HepG2 (cell line): ENCODE results near the gene NFKBIA. TPM values are rescaled to one million over a fixed set of nuclear protein-coding genes. Genes with fewer than 3 reads are reported as not detected.

Source experiments
- ARID3A ChIP-seq: IDR thresholded peaks from 2 replicates; pipeline ENCODE4 v1.6.1; 2012; ENCODE audit warnings: low read depth, low read length, improper control_type of control experiment
- ATF6 ChIP-seq: sonication (generic); formaldehyde crosslinking; conservative IDR thresholded peaks from 2 replicates; pipeline ENCODE4 v1.4.0; 2020; ENCODE audit warnings: missing genetic modification reagents
- CC2D1A ChIP-seq: sonication (generic); formaldehyde crosslinking; IDR thresholded peaks from 2 replicates; pipeline ENCODE4 v1.8.1; 2023; ENCODE audit warnings: mild to moderate bottlenecking, missing genetic modification reagents
- ELF4 ChIP-seq: sonication (generic); formaldehyde crosslinking; IDR thresholded peaks from 2 replicates; pipeline ENCODE4 v1.5.0; 2020; ENCODE audit warnings: missing genetic modification reagents, mild to moderate bottlenecking, moderate library complexity, borderline replicate concordance
- FLYWCH1 ChIP-seq: sonication (generic); formaldehyde crosslinking; IDR thresholded peaks from 2 replicates; pipeline ENCODE4 v1.8.1; 2023; ENCODE audit warnings: mild to moderate bottlenecking, missing genetic modification reagents
- GTF3A ChIP-seq: sonication (generic); formaldehyde crosslinking; conservative IDR thresholded peaks from 2 replicates; pipeline ENCODE4 v1.4.0; 2020; ENCODE audit warnings: mild to moderate bottlenecking, missing genetic modification reagents
- PBX2 ChIP-seq: IDR thresholded peaks from 2 replicates; pipeline ENCODE4 v1.6.1; 2016; ENCODE audit warnings: control low read depth
- ZNF142 ChIP-seq: sonication (generic); formaldehyde crosslinking; IDR thresholded peaks from 2 replicates; pipeline ENCODE4 v1.4.0; 2020; ENCODE audit warnings: missing genetic modification reagents
- ZNF205 ChIP-seq: IDR thresholded peaks from 2 replicates; pipeline ENCODE4 v1.6.1; 2018; ENCODE audit warnings: missing biosample characterization, missing genetic modification reagents
- ZNF317 ChIP-seq: sonication (generic); formaldehyde crosslinking; IDR thresholded peaks from 2 replicates; pipeline ENCODE4 v1.5.0; 2020; ENCODE audit warnings: mild to moderate bottlenecking, missing genetic modification reagents
- ZNF326 ChIP-seq: sonication (generic); formaldehyde crosslinking; IDR thresholded peaks from 2 replicates; pipeline ENCODE4 v1.4.0; 2020; ENCODE audit warnings: missing genetic modification reagents, borderline replicate concordance
- ZNF513 ChIP-seq: sonication (generic); formaldehyde crosslinking; conservative IDR thresholded peaks from 2 replicates; pipeline ENCODE4 v1.5.0; 2020; ENCODE audit warnings: missing genetic modification reagents
- ZNF543 ChIP-seq: sonication (generic); formaldehyde crosslinking; IDR thresholded peaks from 2 replicates; pipeline ENCODE4 v1.4.0; 2020; ENCODE audit warnings: mild to moderate bottlenecking, missing genetic modification reagents
- ZNF563 ChIP-seq: sonication (generic); formaldehyde crosslinking; IDR thresholded peaks from 2 replicates; pipeline ENCODE4 v1.8.0; 2022; ENCODE audit warnings: mild to moderate bottlenecking, moderate library complexity, missing genetic modification reagents
- ZNF629 ChIP-seq: sonication (generic); formaldehyde crosslinking; conservative IDR thresholded peaks from 2 replicates; pipeline ENCODE4 v1.5.0; 2020; ENCODE audit warnings: missing genetic modification reagents
- ZNF782 ChIP-seq: sonication (generic); formaldehyde crosslinking; IDR thresholded peaks from 2 replicates; pipeline ENCODE4 v1.4.0; 2020; ENCODE audit warnings: missing genetic modification reagents, mild to moderate bottlenecking, borderline replicate concordance
- polyA plus RNA-seq, 8 experiments: library from polyadenylated mRNA; depleted of rRNA in 3 of 8; stranded (reverse) in 7 of 8; unstranded in 1 of 8; fragments of >200 nt; fragmentation: Illumina TruSeq in 4 of 8; extraction: Trizol in 4 of 8; gene quantifications; 2 replicates each; pipeline versions ENCODE4 v1.2.1 to v1.2.3, GENCODE V29; 2011 to 2016; ENCODE audit warnings: low read depth in 4 of 8, missing spikeins in 1 of 8, mixed read lengths in 1 of 8; ENCODE audit not compliant: insufficient read depth in 1 of 8
- total RNA-seq, 5 experiments: library from RNA; depleted of rRNA; stranded (reverse); fragments of >200 nt; fragmentation: Illumina TruSeq; extraction: Trizol; gene quantifications; 2 replicates each; pipeline ENCODE4 v1.2.3, GENCODE V29; 2016; ENCODE audit warnings: low read depth in 1 of 5

Gene NFKBIA
- total and polyA plus RNA-seq, 2 of the 13 experiments (the other 11 are each of a cell fraction or from before 2014, with no cell fraction given): 197 to 319 TPM

GRCh38 chr14:35404449-35405303 lies at the start of gene NFKBIA (continued):
- TF ChIP-seq ZNF142: peak; percentile 87
- TF ChIP-seq ZNF513 (CRISPR knock-in tag): 0 out of 2 replicates have a peak, but pooled peaks have one; percentile 19
- TF ChIP-seq ZNF782 (CRISPR knock-in tag): no peak; the same call in 1 of the 2 replicates
- TF ChIP-seq ELF4 (CRISPR knock-in tag): peak; percentile 50; the same call in 1 of the 2 replicates
- no peak for TF ChIP-seq ATF6 (CRISPR knock-in tag)
- peak; percentile 97 for TF ChIP-seq GTF3A (CRISPR knock-in tag)
- TF ChIP-seq ZNF317 (CRISPR knock-in tag): peak; percentile 87
- peak; percentile 79; the same call in 1 of the 2 replicates for TF ChIP-seq FLYWCH1
- TF ChIP-seq CC2D1A: no peak
- TF ChIP-seq ZNF205 (CRISPR knock-in tag): peak; percentile 27; the same call in 1 of the 2 replicates
- peak; percentile 15 for TF ChIP-seq ARID3A
- peak; percentile 98 for TF ChIP-seq ZNF563 (CRISPR knock-in tag)
- TF ChIP-seq PBX2: no peak
- TF ChIP-seq ZNF326 (CRISPR knock-in tag): 0 out of 2 replicates have a peak, but pooled peaks have one; percentile 23
- TF ChIP-seq ZNF629 (CRISPR knock-in tag): peak; percentile 46; the same call in 1 of the 2 replicates
- TF ChIP-seq ZNF543 (CRISPR knock-in tag): no peak; the same call in 1 of the 2 replicates
